ENCODE measurements around the gene C1orf21.

C1orf21 gene

GRCh38 chr1:184512724-184513123 lies 125.9 kb downstream of the C1orf21 start:
- Histone ChIP-seq H3K36me3 (ENCODE audit: insufficient read depth, low read length) (peaks cover 7% of the 10 kb centered on the region), H3K9me3 (ENCODE audit: low read length) (no peaks in the 10 kb centered on the region), H3K27me3 (ENCODE audit: insufficient read depth, low read length) (no peaks in the 10 kb centered on the region), H2AFZ (ENCODE audit: low read depth, low read length) (no peak overlapping the region), H3K4me3 (ENCODE audit: low read length) (no peak overlapping the region), H3K4me1 (ENCODE audit: insufficient read depth, low read length) (peaks cover 5% of the 10 kb centered on the region)

- no peaks in the 10 kb centered on the region for H3K9me3 ChIP-seq (ENCODE audit: low read length)
- no peaks in the 10 kb centered on the region for H3K4me1 ChIP-seq (ENCODE audit: insufficient read depth, low read length)
- H3K36me3 ChIP-seq (ENCODE audit: insufficient read depth, low read length) = peaks cover 7% of the 10 kb centered on the region
- no peak overlapping the region for H2AFZ ChIP-seq (ENCODE audit: low read depth, low read length)
- no peak overlapping the region for H3K4me3 ChIP-seq (ENCODE audit: low read length)
- H3K27me3 ChIP-seq (ENCODE audit: insufficient read depth, low read length) = no peaks in the 10 kb centered on the region
These were observed 126.6 kb downstream of the C1orf21 start for GRCh38 chr1:184513421-184513820.

- Histone ChIP-seq H3K36me3 (ENCODE audit: insufficient read depth, low read length) (peaks cover 7% of the 10 kb centered on the region), H3K9me3 (ENCODE audit: low read length) (no peaks in the 10 kb centered on the region), H3K4me3 (ENCODE audit: low read length) (no peak overlapping the region), H3K27me3 (ENCODE audit: insufficient read depth, low read length) (no peaks in the 10 kb centered on the region), H3K4me1 (ENCODE audit: insufficient read depth, low read length) (no peaks in the 10 kb centered on the region), H2AFZ (ENCODE audit: low read depth, low read length) (no peak overlapping the region)
These were observed 127.1 kb downstream of the C1orf21 start for GRCh38 chr1:184513966-184514365.

- H3K36me3 ChIP-seq (ENCODE audit: insufficient read depth, low read length) = peaks cover 7% of the 10 kb centered on the region
- no peak overlapping the region for H2AFZ ChIP-seq (ENCODE audit: low read depth, low read length)
- H3K27me3 ChIP-seq (ENCODE audit: insufficient read depth, low read length) = no peaks in the 10 kb centered on the region
- no peak overlapping the region for H3K4me3 ChIP-seq (ENCODE audit: low read length)
- H3K9me3 ChIP-seq (ENCODE audit: low read length) = no peaks in the 10 kb centered on the region
- no peaks in the 10 kb centered on the region for H3K4me1 ChIP-seq (ENCODE audit: insufficient read depth, low read length)
These were observed 127.6 kb downstream of the C1orf21 start for GRCh38 chr1:184514447-184514846.

GRCh38 chr1:184517130-184517529 lies 130.3 kb downstream of the C1orf21 start:
- Histone ChIP-seq H3K4me3 (ENCODE audit: low read length) (no peak overlapping the region), H3K9me3 (ENCODE audit: low read length) (no peaks in the 10 kb centered on the region), H2AFZ (ENCODE audit: low read depth, low read length) (no peak overlapping the region), H3K27me3 (ENCODE audit: insufficient read depth, low read length) (no peaks in the 10 kb centered on the region), H3K36me3 (ENCODE audit: insufficient read depth, low read length) (no peaks in the 10 kb centered on the region), H3K4me1 (ENCODE audit: insufficient read depth, low read length) (peaks cover 7% of the 10 kb centered on the region)

GRCh38 chr1:184518736-184519357 lies 132.0 kb downstream of the C1orf21 start:
- H3K4me3 ChIP-seq (ENCODE audit: low read length) = no peak overlapping the region
- H3K9me3 ChIP-seq (ENCODE audit: low read length) = peaks cover 2% of the 10 kb centered on the region
- H3K36me3 ChIP-seq (ENCODE audit: insufficient read depth, low read length) = no peaks in the 10 kb centered on the region
- no peak overlapping the region for H2AFZ ChIP-seq (ENCODE audit: low read depth, low read length)
- no peaks in the 10 kb centered on the region for H3K27me3 ChIP-seq (ENCODE audit: insufficient read depth, low read length)
- H3K4me1 ChIP-seq (ENCODE audit: insufficient read depth, low read length) = peaks cover 7% of the 10 kb centered on the region

GRCh38 chr1:184520336-184520735 lies 133.5 kb downstream of the C1orf21 start:
- Histone ChIP-seq H3K4me1 (ENCODE audit: insufficient read depth, low read length) (peaks cover 7% of the 10 kb centered on the region), H3K9me3 (ENCODE audit: low read length) (peaks cover 2% of the 10 kb centered on the region), H3K27me3 (ENCODE audit: insufficient read depth, low read length) (no peaks in the 10 kb centered on the region), H3K36me3 (ENCODE audit: insufficient read depth, low read length) (no peaks in the 10 kb centered on the region), H3K4me3 (ENCODE audit: low read length) (no peak overlapping the region), H2AFZ (ENCODE audit: low read depth, low read length) (no peak overlapping the region)

- peaks cover 2% of the 10 kb centered on the region for H3K9me3 ChIP-seq (ENCODE audit: low read length)
- H3K4me1 ChIP-seq (ENCODE audit: insufficient read depth, low read length) = peaks cover 9% of the 10 kb centered on the region
- no peak overlapping the region for H3K4me3 ChIP-seq (ENCODE audit: low read length)
- H2AFZ ChIP-seq (ENCODE audit: low read depth, low read length) = no peak overlapping the region
- no peaks in the 10 kb centered on the region for H3K27me3 ChIP-seq (ENCODE audit: insufficient read depth, low read length)
- no peaks in the 10 kb centered on the region for H3K36me3 ChIP-seq (ENCODE audit: insufficient read depth, low read length)
These were observed 137.4 kb downstream of the C1orf21 start for GRCh38 chr1:184524248-184524647.

GRCh38 chr1:184527402-184527801 lies 140.6 kb downstream of the C1orf21 start:
- Histone ChIP-seq H3K4me1 (ENCODE audit: insufficient read depth, low read length) (peaks cover 2% of the 10 kb centered on the region), H2AFZ (ENCODE audit: low read depth, low read length) (no peak overlapping the region), H3K9me3 (ENCODE audit: low read length) (no peaks in the 10 kb centered on the region), H3K36me3 (ENCODE audit: insufficient read depth, low read length) (no peaks in the 10 kb centered on the region), H3K4me3 (ENCODE audit: low read length) (no peak overlapping the region), H3K27me3 (ENCODE audit: insufficient read depth, low read length) (no peaks in the 10 kb centered on the region)

GRCh38 chr1:184530226-184530625 lies 143.4 kb downstream of the C1orf21 start:
- Histone ChIP-seq H3K9me3 (ENCODE audit: low read length) (no peaks in the 10 kb centered on the region), H3K27me3 (ENCODE audit: insufficient read depth, low read length) (no peaks in the 10 kb centered on the region), H3K4me1 (ENCODE audit: insufficient read depth, low read length) (peaks cover 2% of the 10 kb centered on the region), H3K4me3 (ENCODE audit: low read length) (no peak overlapping the region), H2AFZ (ENCODE audit: low read depth, low read length) (no peak overlapping the region), H3K36me3 (ENCODE audit: insufficient read depth, low read length) (no peaks in the 10 kb centered on the region)

- Histone ChIP-seq H3K9me3 (ENCODE audit: low read length) (peaks cover 1% of the 10 kb centered on the region), H3K36me3 (ENCODE audit: insufficient read depth, low read length) (no peaks in the 10 kb centered on the region), H2AFZ (ENCODE audit: low read depth, low read length) (no peak overlapping the region), H3K27me3 (ENCODE audit: insufficient read depth, low read length) (no peaks in the 10 kb centered on the region), H3K4me3 (ENCODE audit: low read length) (no peak overlapping the region), H3K4me1 (ENCODE audit: insufficient read depth, low read length) (no peaks in the 10 kb centered on the region)
These were observed 144.5 kb downstream of the C1orf21 start for GRCh38 chr1:184531296-184531695.

GRCh38 chr1:184532199-184532598 lies 145.4 kb downstream of the C1orf21 start:
- no peaks in the 10 kb centered on the region for H3K27me3 ChIP-seq (ENCODE audit: insufficient read depth, low read length)
- H3K4me3 ChIP-seq (ENCODE audit: low read length) = no peak overlapping the region
- no peaks in the 10 kb centered on the region for H3K36me3 ChIP-seq (ENCODE audit: insufficient read depth, low read length)
- no peaks in the 10 kb centered on the region for H3K4me1 ChIP-seq (ENCODE audit: insufficient read depth, low read length)
- H2AFZ ChIP-seq (ENCODE audit: low read depth, low read length) = no peak overlapping the region
- H3K9me3 ChIP-seq (ENCODE audit: low read length) = peaks cover 3% of the 10 kb centered on the region

- Histone ChIP-seq H2AFZ (ENCODE audit: low read depth, low read length) (no peak overlapping the region), H3K27me3 (ENCODE audit: insufficient read depth, low read length) (no peaks in the 10 kb centered on the region), H3K9me3 (ENCODE audit: low read length) (peaks cover 3% of the 10 kb centered on the region), H3K36me3 (ENCODE audit: insufficient read depth, low read length) (no peaks in the 10 kb centered on the region), H3K4me1 (ENCODE audit: insufficient read depth, low read length) (no peaks in the 10 kb centered on the region), H3K4me3 (ENCODE audit: low read length) (no peak overlapping the region)
These were observed 146.2 kb downstream of the C1orf21 start for GRCh38 chr1:184533049-184533448.

GRCh38 chr1:184533915-184534314 lies 147.1 kb downstream of the C1orf21 start:
- Histone ChIP-seq H3K4me3 (ENCODE audit: low read length) (no peak overlapping the region), H3K36me3 (ENCODE audit: insufficient read depth, low read length) (no peaks in the 10 kb centered on the region), H2AFZ (ENCODE audit: low read depth, low read length) (no peak overlapping the region), H3K9me3 (ENCODE audit: low read length) (peaks cover 3% of the 10 kb centered on the region), H3K27me3 (ENCODE audit: insufficient read depth, low read length) (no peaks in the 10 kb centered on the region), H3K4me1 (ENCODE audit: insufficient read depth, low read length) (no peaks in the 10 kb centered on the region)
